ENCODE measurements around the gene SP8. TPM values are rescaled to one million over a fixed set of nuclear protein-coding genes. Genes with fewer than 3 reads are reported as not detected.
A peak's percentile ranks its signal among the peaks of the same experiment; 100 is the strongest.

The SP8 gene
- total RNA-seq, 1 donor from 2014 or later, result 1.1 TPM

DNA sequence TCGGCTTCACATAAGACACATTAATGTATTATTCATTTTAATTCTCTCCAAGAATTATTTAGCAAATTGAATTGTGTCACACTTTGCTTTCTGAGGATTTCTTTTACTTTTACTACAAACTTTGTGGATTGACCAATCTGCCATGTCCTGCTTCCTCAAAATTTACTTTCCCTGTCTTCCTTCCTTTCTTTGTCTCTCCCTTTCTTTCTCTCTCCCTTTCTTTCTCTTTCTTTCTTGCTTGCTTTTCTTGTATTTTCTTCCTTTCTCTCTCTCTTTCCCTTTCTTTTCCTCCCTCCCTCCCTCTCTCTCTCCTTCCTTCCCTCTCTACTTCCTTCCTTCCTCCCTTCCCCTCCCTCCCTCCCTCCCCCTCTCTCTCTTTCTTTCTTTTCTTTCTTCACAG, 37.8 kb downstream of the SP8 start:
- H3K4me1 Mint-ChIP-seq (ENCODE audit: low read depth), result no peaks in the 10 kb centered on the region
- no peak overlapping the region for H3K4me3 Mint-ChIP-seq (ENCODE audit: low read depth)
- H3K36me3 Mint-ChIP-seq (ENCODE audit: insufficient read depth), result no peaks in the 10 kb centered on the region
- DNase-seq (ENCODE audit: low spot score, unreplicated experiment), result no peak
- H3K27ac Mint-ChIP-seq, result no peak overlapping the region
- TF ChIP-seq, protein P1, sequence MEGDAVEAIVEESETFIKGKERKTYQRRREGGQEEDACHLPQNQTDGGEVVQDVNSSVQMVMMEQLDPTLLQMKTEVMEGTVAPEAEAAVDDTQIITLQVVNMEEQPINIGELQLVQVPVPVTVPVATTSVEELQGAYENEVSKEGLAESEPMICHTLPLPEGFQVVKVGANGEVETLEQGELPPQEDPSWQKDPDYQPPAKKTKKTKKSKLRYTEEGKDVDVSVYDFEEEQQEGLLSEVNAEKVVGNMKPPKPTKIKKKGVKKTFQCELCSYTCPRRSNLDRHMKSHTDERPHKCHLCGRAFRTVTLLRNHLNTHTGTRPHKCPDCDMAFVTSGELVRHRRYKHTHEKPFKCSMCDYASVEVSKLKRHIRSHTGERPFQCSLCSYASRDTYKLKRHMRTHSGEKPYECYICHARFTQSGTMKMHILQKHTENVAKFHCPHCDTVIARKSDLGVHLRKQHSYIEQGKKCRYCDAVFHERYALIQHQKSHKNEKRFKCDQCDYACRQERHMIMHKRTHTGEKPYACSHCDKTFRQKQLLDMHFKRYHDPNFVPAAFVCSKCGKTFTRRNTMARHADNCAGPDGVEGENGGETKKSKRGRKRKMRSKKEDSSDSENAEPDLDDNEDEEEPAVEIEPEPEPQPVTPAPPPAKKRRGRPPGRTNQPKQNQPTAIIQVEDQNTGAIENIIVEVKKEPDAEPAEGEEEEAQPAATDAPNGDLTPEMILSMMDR (IDR thresholded peaks at IDR 0.05; ENCODE audit: unreplicated experiment), result no peak
- H3K27me3 Mint-ChIP-seq, result no peaks in the 10 kb centered on the region
- no peaks in the 10 kb centered on the region for H3K9me3 Mint-ChIP-seq (ENCODE audit: low read depth)

DNA sequence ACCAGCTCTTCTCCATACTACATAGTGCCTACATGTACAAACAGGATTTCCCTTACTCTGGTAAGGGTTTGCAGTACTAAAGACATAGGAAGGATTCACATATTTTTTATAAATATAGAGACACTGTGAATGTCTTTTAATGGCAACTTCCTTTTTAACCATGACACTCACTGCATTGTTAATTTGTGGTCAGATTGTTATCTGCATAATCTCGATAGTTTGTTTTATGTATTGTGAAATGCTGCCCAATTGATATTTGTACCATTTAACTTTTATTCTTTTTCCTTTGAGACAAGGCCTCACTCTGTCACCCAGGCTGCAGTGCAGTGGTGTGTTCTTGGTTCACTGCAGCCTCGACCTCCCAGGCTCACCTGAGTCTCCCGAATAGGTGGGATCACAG, 39.7 kb downstream of the SP8 start:
- peaks cover 4% of the 10 kb centered on the region for H3K4me1 Mint-ChIP-seq (ENCODE audit: low read depth)
- no peaks in the 10 kb centered on the region for H3K36me3 Mint-ChIP-seq (ENCODE audit: insufficient read depth)
- no peak for DNase-seq (ENCODE audit: low spot score, unreplicated experiment)
- TF ChIP-seq, protein P1 (IDR thresholded peaks at IDR 0.05; ENCODE audit: unreplicated experiment), result no peak
- no peak overlapping the region for H3K4me3 Mint-ChIP-seq (ENCODE audit: low read depth)
- H3K27me3 Mint-ChIP-seq, result no peaks in the 10 kb centered on the region
- H3K9me3 Mint-ChIP-seq (ENCODE audit: low read depth), result no peaks in the 10 kb centered on the region
- H3K27ac Mint-ChIP-seq, result no peak overlapping the region

DNA sequence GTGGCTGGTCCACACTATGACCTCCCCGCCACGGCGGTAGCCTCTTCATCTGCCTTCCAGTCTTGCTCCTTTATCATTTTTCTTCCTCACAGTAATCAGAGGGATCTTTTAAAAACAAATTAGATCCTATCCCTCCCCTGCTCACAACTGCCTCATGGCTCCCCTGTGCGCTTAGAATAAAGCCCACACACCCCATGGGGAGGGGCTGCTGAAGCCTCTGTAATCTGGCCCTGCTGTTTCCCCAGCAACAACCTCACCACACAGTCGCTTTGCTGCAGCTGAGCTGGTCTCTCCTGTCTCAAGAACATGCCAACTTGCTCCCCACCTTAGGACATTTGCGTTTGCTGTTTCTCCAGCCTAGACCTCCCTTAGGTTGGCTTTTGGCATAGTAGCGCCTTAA, 41.0 kb downstream of the SP8 start:
- Mint-ChIP-seq H3K4me3 (ENCODE audit: low read depth) (no peak overlapping the region), H3K4me1 (ENCODE audit: low read depth) (peaks cover 4% of the 10 kb centered on the region), H3K27ac (no peak overlapping the region), H3K36me3 (ENCODE audit: insufficient read depth) (no peaks in the 10 kb centered on the region), H3K27me3 (no peaks in the 10 kb centered on the region), H3K9me3 (ENCODE audit: low read depth) (no peaks in the 10 kb centered on the region)
- DNase-seq (ENCODE audit: low spot score, unreplicated experiment), result no peak
- TF ChIP-seq, protein P1 (IDR thresholded peaks at IDR 0.05; ENCODE audit: unreplicated experiment), result no peak

DNA sequence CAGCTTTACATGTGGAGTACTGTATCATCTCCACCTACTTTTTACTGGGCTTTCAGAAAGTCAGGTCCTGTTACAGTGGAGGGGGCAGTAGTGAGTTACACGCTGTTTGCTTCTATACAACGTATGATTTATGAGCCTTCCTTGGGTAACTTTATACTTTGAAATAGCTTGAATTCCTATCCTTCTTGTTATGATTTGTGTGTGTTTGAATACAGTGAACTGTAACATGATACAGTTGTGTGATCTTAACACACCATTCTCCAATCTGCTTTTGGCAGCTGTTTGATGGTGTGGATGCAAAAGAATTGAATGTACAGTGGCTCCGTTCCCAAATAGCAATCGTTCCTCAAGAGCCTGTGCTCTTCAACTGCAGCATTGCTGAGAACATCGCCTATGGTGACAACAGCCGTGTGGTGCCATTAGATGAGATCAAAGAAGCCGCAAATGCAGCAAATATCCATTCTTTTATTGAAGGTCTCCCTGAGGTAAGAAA, 41.7 kb downstream of the SP8 start:
- Mint-ChIP-seq H3K27ac (no peak overlapping the region), H3K4me1 (ENCODE audit: low read depth) (peaks cover 4% of the 10 kb centered on the region), H3K36me3 (ENCODE audit: insufficient read depth) (no peaks in the 10 kb centered on the region), H3K9me3 (ENCODE audit: low read depth) (no peaks in the 10 kb centered on the region), H3K27me3 (no peaks in the 10 kb centered on the region), H3K4me3 (ENCODE audit: low read depth) (no peak overlapping the region)
- no peak for DNase-seq (ENCODE audit: low spot score, unreplicated experiment)
- TF ChIP-seq, protein P1 (IDR thresholded peaks at IDR 0.05; ENCODE audit: unreplicated experiment), result peak; percentile 27

DNA sequence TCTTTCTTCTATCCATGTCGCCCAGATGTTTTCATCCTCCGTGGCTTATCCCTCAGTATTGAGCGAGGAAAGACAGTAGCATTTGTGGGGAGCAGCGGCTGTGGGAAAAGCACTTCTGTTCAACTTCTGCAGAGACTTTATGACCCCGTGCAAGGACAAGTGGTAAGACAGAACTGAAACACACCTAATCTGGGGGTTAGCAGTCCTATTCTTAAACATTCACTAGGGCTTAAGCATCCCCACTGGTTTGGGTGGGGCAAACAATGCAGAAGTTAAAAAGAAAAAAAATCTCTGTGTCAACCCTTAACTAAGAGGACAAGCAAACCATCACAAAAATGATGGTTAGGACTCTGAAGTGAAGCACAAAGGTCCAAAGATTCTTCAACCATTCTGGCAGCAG, 43.8 kb downstream of the SP8 start:
- DNase-seq (ENCODE audit: low spot score, unreplicated experiment), result no peak
- Mint-ChIP-seq H3K27ac (no peak overlapping the region), H3K36me3 (ENCODE audit: insufficient read depth) (no peaks in the 10 kb centered on the region), H3K27me3 (no peaks in the 10 kb centered on the region), H3K4me1 (ENCODE audit: low read depth) (peaks cover 14% of the 10 kb centered on the region), H3K9me3 (ENCODE audit: low read depth) (no peaks in the 10 kb centered on the region), H3K4me3 (ENCODE audit: low read depth) (no peak overlapping the region)
- TF ChIP-seq, protein P1 (IDR thresholded peaks at IDR 0.05; ENCODE audit: unreplicated experiment), result no peak
